ENCODE data around the gene PTPRD. TPM values are rescaled to one million over a fixed set of nuclear protein-coding genes. Genes with fewer than 3 reads are reported as not detected.

The PTPRD gene
- total RNA-seq, 4 donors from 2014 or later, result 0.72 to 8.0 (median 3.0) TPM

- intact Hi-C loops (cut with DNase I; ENCODE audit: low total_unique reads), result no loop called here
- DNase-seq (ENCODE audit: low spot score in 2 of 2), result no peak
- TF ChIP-seq CTCF (IDR thresholded peaks at IDR 0.05) (no peak), POLR2A (IDR thresholded peaks at IDR 0.05) (no peak)
- no peak overlapping the region for H3K4me3 ChIP-seq (ENCODE audit: low read depth, poor library complexity, severe bottlenecking)
- 56 to 58% methylated on average over 1 of the region's 1 CpG for WGBS, 2 donors
These were observed 541.2 kb downstream of the PTPRD start for GRCh38 chr9:10071579-10071978.

GRCh38 chr9:10062629-10063395 lies 550.0 kb downstream of the PTPRD start:
- no peak for TF ChIP-seq POLR2A (IDR thresholded peaks at IDR 0.05)
- TF ChIP-seq CTCF (IDR thresholded peaks at IDR 0.05), result no peak
- intact Hi-C loops (cut with DNase I; ENCODE audit: low total_unique reads), result no loop called here
- no peak overlapping the region for H3K4me3 ChIP-seq (ENCODE audit: low read depth, poor library complexity, severe bottlenecking)
- 48% methylated on average over 3 of the region's 3 CpGs for WGBS, 2 donors
- DNase-seq (ENCODE audit: low spot score in 2 of 2), result no peak

GRCh38 chr9:10059044-10059443 lies 553.8 kb downstream of the PTPRD start:
- peak in 1 of 2 donors; percentile 18 for DNase-seq (ENCODE audit: low spot score in 2 of 2)
- intact Hi-C loops (cut with DNase I; ENCODE audit: low total_unique reads), result no loop called here
- H3K4me3 ChIP-seq (ENCODE audit: low read depth, poor library complexity, severe bottlenecking), result no peak overlapping the region
- 34 to 38% methylated on average over 3 of the region's 3 CpGs for WGBS, 2 donors
- TF ChIP-seq CTCF (IDR thresholded peaks at IDR 0.05) (no peak), POLR2A (IDR thresholded peaks at IDR 0.05) (no peak)

- intact Hi-C loops (cut with DNase I; ENCODE audit: low total_unique reads), result no loop called here
- WGBS, 2 donors, result 76 to 84% methylated on average over 6 of the region's 6 CpGs
- no peak overlapping the region for H3K4me3 ChIP-seq (ENCODE audit: low read depth, poor library complexity, severe bottlenecking)
- TF ChIP-seq CTCF (IDR thresholded peaks at IDR 0.05), result no peak
- TF ChIP-seq POLR2A (IDR thresholded peaks at IDR 0.05), result no peak
- DNase-seq (ENCODE audit: low spot score in 2 of 2), result no peak
These were observed 556.9 kb downstream of the PTPRD start for GRCh38 chr9:10055886-10056395.

- no peak overlapping the region for H3K4me3 ChIP-seq (ENCODE audit: low read depth, poor library complexity, severe bottlenecking)
- intact Hi-C loops (cut with DNase I; ENCODE audit: low total_unique reads), result no loop called here
- TF ChIP-seq POLR2A (IDR thresholded peaks at IDR 0.05) (no peak), CTCF (IDR thresholded peaks at IDR 0.05) (no peak)
- DNase-seq (ENCODE audit: low spot score in 2 of 2), result no peak
- 73 to 80% methylated on average over 1 of the region's 1 CpG for WGBS, 2 donors
These were observed 558.3 kb downstream of the PTPRD start for GRCh38 chr9:10054456-10054855.

GRCh38 chr9:10052916-10053315 lies 559.9 kb downstream of the PTPRD start:
- H3K4me3 ChIP-seq (ENCODE audit: low read depth, poor library complexity, severe bottlenecking), result no peak overlapping the region
- TF ChIP-seq POLR2A (IDR thresholded peaks at IDR 0.05) (no peak), CTCF (IDR thresholded peaks at IDR 0.05) (no peak)
- no peak for DNase-seq (ENCODE audit: low spot score in 2 of 2)
- intact Hi-C loops (cut with DNase I; ENCODE audit: low total_unique reads), result no loop called here
